NB4 (cell line): ENCODE data around the gene NRAP.

Experiments
- CTCF ChIP-seq: IDR thresholded peaks from one replicate; pipeline ENCODE4 v1.5.1; 2012; ENCODE audit warnings: low read depth, low read length
- MYC ChIP-seq: IDR thresholded peaks from 2 replicates; pipeline ENCODE4 v1.6.1; 2011; ENCODE audit warnings: low read depth, low read length
- POLR2A ChIP-seq: IDR thresholded peaks from 2 replicates; pipeline ENCODE4 v1.6.1; 2011; ENCODE audit warnings: mild to moderate bottlenecking; ENCODE audit not compliant: insufficient read length; ENCODE audit errors: extremely low read depth

GRCh38 chr10:113628607-113629153, 35.2 kb downstream of the NRAP start:
- TF ChIP-seq CTCF (no peak), POLR2A (no peak), MYC (no peak)
